Activated CD8-positive, alpha-beta T cell treated with anti-CD3 and anti-CD28 coated beads for 36 hours (primary cell): ENCODE data around the gene SLC39A12. TPM values are rescaled to one million over a fixed set of nuclear protein-coding genes. Genes with fewer than 3 reads are reported as not detected.

Experiments used
- ATAC-seq: fragments of 200-7000 bp; cut with Tn5 transposase; one replicate; pipeline ENCODE4 v1.10.0; 2021; ENCODE audit warnings: mild to moderate bottlenecking, moderate library complexity
- CTCF ChIA-PET: fragments of 350-600 bp; sonication (Branson Sonifier 250); formaldehyde crosslinking; loops from one replicate; lab custom pipeline; 2021; ENCODE audit warnings: antibody characterized with exemption; lab: Charles Lee
- POLR2A ChIA-PET: fragments of 350-600 bp; sonication (Branson Sonifier 250); formaldehyde crosslinking; loops from one replicate; lab custom pipeline; 2021; ENCODE audit warnings: antibody characterized with exemption; lab: Charles Lee
- DNase-seq: peaks from one replicate; pipeline ENCODE4 v3.0.0-alpha.2; 2020
- H3K27ac Mint-ChIP-seq: one replicate; pipeline ENCODE4 v1.8.0; 2021; ENCODE audit warnings: mild to moderate bottlenecking, mixed read lengths
- H3K27me3 Mint-ChIP-seq: one replicate; pipeline ENCODE4 v1.8.0; 2021; ENCODE audit warnings: mixed read lengths
- H3K36me3 Mint-ChIP-seq: one replicate; pipeline ENCODE4 v1.8.0; 2021; ENCODE audit warnings: low read depth, mixed read lengths
- H3K4me1 Mint-ChIP-seq: one replicate; pipeline ENCODE4 v1.8.0; 2021; ENCODE audit warnings: low read depth, mixed read lengths
- H3K4me3 Mint-ChIP-seq: one replicate; pipeline ENCODE4 v1.8.0; 2021; ENCODE audit warnings: mild to moderate bottlenecking, moderate library complexity, mixed read lengths
- H3K9me3 Mint-ChIP-seq: one replicate; pipeline ENCODE4 v1.8.0; 2021; ENCODE audit warnings: mixed read lengths
- CTCF ChIP-seq: fragments of 200-600 bp; IDR thresholded peaks from one replicate; pipeline ENCODE4 v1.8.0; 2022; ENCODE audit warnings: antibody characterized with exemption, mild to moderate bottlenecking
- intact Hi-C: fragments of 100-400 bp; cut with micrococcal nuclease; formaldehyde crosslinking; loops from one replicate; pipeline ENCODE4 v1.10.0; 2022
- total RNA-seq, 2 experiments: library from RNA; stranded (reverse); gene quantifications; one replicate each; pipeline ENCODE4 v1.2.3, GENCODE V29; 2021

The SLC39A12 gene
- total RNA-seq, 2 experiments from 2014 or later, result not detected

- no peak for TF ChIP-seq CTCF
- ChIA-PET CTCF (no interaction called here), POLR2A (no interaction called here)
These were observed 135.6 kb downstream of the SLC39A12 start for GRCh38 chr10:18087355-18087754.

More at GRCh38 chr10:18087355-18087754, 135.6 kb downstream of the SLC39A12 start:
- Mint-ChIP-seq H3K27ac (no peak overlapping the region), H3K4me1 (no peaks in the 10 kb centered on the region), H3K4me3 (no peak overlapping the region), H3K36me3 (no peaks in the 10 kb centered on the region), H3K9me3 (no peaks in the 10 kb centered on the region), H3K27me3 (no peaks in the 10 kb centered on the region)
- intact Hi-C loops, result no loop called here
- ATAC-seq, result no peak
- DNase-seq, result no peak

Other genes starting within 250 kb of the SLC39A12 start
- under 1 TPM; 0.11 to 0.16 TPM for gene TMEM236, start 199.7 kb upstream of the SLC39A12 start, total RNA-seq
- not detected for gene MRC1, start 142.6 kb upstream of the SLC39A12 start, total RNA-seq
- not detected for gene CACNB2, start 188.5 kb downstream of the SLC39A12 start, total RNA-seq